ENCODE results near the gene TRIM34.
"Not testable (repeated sequence)": the region's sequence is repeated elsewhere in the genome, so short reads cannot be mapped to it uniquely, and the experiment has no call there.

The TRIM34 gene

DNA sequence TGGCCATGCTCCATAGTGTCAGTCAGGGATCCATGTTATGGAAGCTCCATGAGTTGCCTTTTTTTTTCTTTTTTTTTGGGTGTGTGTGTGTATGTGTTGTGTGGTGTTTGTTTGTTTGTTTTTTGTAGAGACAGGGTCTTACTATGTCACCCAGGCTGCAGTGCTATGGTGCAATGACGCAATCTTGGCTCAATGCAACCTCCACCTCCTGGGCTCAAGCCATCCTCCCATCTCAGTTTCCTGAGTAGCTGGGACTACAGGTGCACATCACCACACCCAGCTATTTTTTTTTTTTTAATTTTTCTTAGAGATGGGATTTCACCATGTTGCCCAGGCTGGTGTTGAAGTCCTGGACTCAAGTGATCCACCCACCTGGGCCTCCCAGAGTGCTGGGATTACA, 63.7 kb downstream of the TRIM34 start:
- H3K27ac ChIP-seq, result no peak overlapping the region
- no peak for TF ChIP-seq ZFX (IDR thresholded peaks at IDR 0.05; ENCODE audit: borderline replicate concordance)
- no peak for TF ChIP-seq CTCF (IDR thresholded peaks at IDR 0.05)

DNA sequence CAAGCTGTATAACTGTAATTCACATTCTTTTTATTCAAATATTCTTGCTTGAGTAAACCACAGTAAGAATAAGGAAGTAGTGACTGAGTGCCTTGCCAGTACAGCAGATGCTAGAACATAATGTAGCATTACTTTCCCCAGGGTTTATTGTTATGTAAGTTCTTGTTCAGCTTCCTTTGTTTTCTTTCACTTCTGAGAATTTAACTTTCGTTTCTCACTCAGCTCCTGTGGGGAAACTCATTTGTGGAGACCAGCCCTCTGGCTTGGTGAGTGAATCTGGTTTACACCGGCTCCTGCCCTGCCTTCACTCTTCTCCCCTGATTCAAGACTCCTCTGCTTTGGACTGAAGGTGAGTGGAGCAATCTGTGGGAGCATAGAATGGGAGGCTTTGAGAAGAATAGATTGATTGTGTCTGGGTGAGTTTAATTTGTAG, 64.8 kb downstream of the TRIM34 start, which contains the start of gene TRIM22:
Gene TRIM22 (plus strand): TSS at position 240 of the 433 bp plus-strand sequence. CDS start 6,443 bp downstream, outside the sequence.
- no peak for TF ChIP-seq CTCF (IDR thresholded peaks at IDR 0.05)
- TF ChIP-seq ZFX (IDR thresholded peaks at IDR 0.05; ENCODE audit: borderline replicate concordance), result no peak
- no peak within 1 kb of the TSS for H3K27ac ChIP-seq

DNA sequence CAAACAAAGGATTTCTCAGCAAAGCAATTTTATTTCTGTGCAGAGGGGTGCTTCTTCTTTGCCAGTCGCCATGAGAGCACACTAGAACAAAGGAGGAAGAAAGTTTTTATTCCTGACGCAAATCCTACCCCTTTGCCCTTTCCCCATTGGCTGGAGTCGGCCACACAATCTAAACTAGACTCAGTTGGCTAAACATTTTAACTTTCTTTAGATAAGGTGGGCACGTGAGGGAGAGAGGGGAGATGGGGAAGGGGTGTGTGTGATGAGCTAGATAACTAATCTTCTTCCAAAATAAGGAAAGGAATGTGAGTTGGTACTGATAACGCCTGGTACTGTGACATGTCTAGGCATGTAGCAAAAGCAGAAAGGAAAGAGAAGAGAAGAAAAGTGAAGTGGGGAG, 65.4 kb downstream of the TRIM34 start:
- no peak overlapping the region for H3K27ac ChIP-seq
- TF ChIP-seq CTCF (IDR thresholded peaks at IDR 0.05) (no peak), ZFX (IDR thresholded peaks at IDR 0.05; ENCODE audit: borderline replicate concordance) (no peak)

GRCh38 chr11:5690736-5691135, 65.9 kb downstream of the TRIM34 start:
- no peak overlapping the region for H3K27ac ChIP-seq

GRCh38 chr11:5691238-5691963, 66.6 kb downstream of the TRIM34 start:
- H3K27ac ChIP-seq, result not testable (repeated sequence)

More at GRCh38 chr11:5690736-5691135, 65.9 kb downstream of the TRIM34 start:
- TF ChIP-seq ZFX (IDR thresholded peaks at IDR 0.05; ENCODE audit: borderline replicate concordance), result no peak

DNA sequence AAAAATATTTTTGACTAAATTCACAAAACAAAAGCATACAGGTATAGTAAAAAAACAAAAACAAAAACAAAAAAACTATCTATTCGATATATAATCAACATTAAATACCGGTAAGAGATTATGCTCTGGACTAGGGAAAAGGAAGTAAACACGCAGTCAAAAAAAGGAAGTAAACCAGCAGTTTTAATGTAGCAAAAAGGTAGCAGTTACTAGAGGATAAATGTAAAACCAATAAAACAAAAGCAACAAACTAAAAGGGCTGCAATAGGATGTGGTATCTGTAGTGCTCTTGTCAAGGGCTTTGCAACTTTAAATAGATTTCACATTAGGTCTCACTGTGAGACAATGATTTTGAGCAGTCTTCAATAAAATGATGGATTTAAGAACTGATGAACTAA, 67.2 kb downstream of the TRIM34 start:
- TF ChIP-seq ZFX (IDR thresholded peaks at IDR 0.05; ENCODE audit: borderline replicate concordance), result no peak
- TF ChIP-seq CTCF (IDR thresholded peaks at IDR 0.05), result no peak
- H3K27ac ChIP-seq, result no peak overlapping the region
